BLaER1 treated with 17β-estradiol and CSF1 and Interleukin-3, amounts not matched to agents 10 nM and 100 nM (cell line): ENCODE measurements around the gene STK32B.

ENCODE experiments used
- H3K27ac ChIP-seq, 11 experiments: shearing (Covaris generic); formaldehyde crosslinking; 2 replicates each; pipeline ENCODE4 v1.8.1; 2022
- H3K27me3 ChIP-seq, 11 experiments: shearing (Covaris generic); formaldehyde crosslinking; 2 replicates each; pipeline ENCODE4 v1.8.1; 2022
- H3K36me3 ChIP-seq, 11 experiments: shearing (Covaris generic); formaldehyde crosslinking; 2 replicates each; pipeline ENCODE4 v1.8.1; 2022
- H3K4me1 ChIP-seq, 10 experiments: shearing (Covaris generic); formaldehyde crosslinking; 2 replicates each; pipeline ENCODE4 v1.8.1; 2022
- H3K4me2 ChIP-seq, 11 experiments: shearing (Covaris generic); formaldehyde crosslinking; 2 replicates each; pipeline ENCODE4 v1.8.1; 2022
- H3K4me3 ChIP-seq, 10 experiments: shearing (Covaris generic); formaldehyde crosslinking; 2 replicates each; pipeline ENCODE4 v1.8.1; 2022
- H3K9ac ChIP-seq, 11 experiments: shearing (Covaris generic); formaldehyde crosslinking; 2 replicates each; pipeline ENCODE4 v1.8.1; 2022
- H3K9me3 ChIP-seq, 11 experiments: shearing (Covaris generic); formaldehyde crosslinking; replicated peaks in 1 of 11; 2 replicates each; pipeline ENCODE4 v1.8.1; 2022
- H4K20me1 ChIP-seq, 11 experiments: shearing (Covaris generic); formaldehyde crosslinking; 2 replicates each; pipeline ENCODE4 v1.8.1; 2022
- Cebpa-rat ChIP-seq, 11 experiments: shearing (Covaris generic); IDR thresholded peaks; 2 replicates each; pipeline ENCODE4 v1.8.1; 2022

The STK32B gene

GRCh38 chr4:5067908-5068307 lies 16.6 kb downstream of the STK32B start:
- no peaks in the 10 kb centered on the region for H3K27me3 ChIP-seq
- H3K9ac ChIP-seq = no peak overlapping the region
- no peak overlapping the region for H3K27ac ChIP-seq
- peaks cover 19 to 46% (median 31%) of the 10 kb centered on the region in 11 experiments for H3K9me3 ChIP-seq
- H3K36me3 ChIP-seq = peaks cover 0 to 9% (median 0%) of the 10 kb centered on the region in 11 experiments; a peak in 2 of 22 replicates
- no peak for TF ChIP-seq Cebpa-rat (IDR thresholded peaks at IDR 0.05)
- H3K4me1 ChIP-seq = peaks cover 0 to 5% (median 0%) of the 10 kb centered on the region in 10 experiments; a peak in 1 of 20 replicates
- H3K4me2 ChIP-seq = no peak overlapping the region
- H4K20me1 ChIP-seq = no peaks in the 10 kb centered on the region
- H3K4me3 ChIP-seq = no peak overlapping the region

GRCh38 chr4:5069901-5070300 lies 18.6 kb downstream of the STK32B start:
- H3K4me3 ChIP-seq = no peak overlapping the region
- no peaks in the 10 kb centered on the region for H3K27me3 ChIP-seq
- no peak overlapping the region for H3K4me2 ChIP-seq
- H3K4me1 ChIP-seq = peaks cover 0 to 5% (median 0%) of the 10 kb centered on the region in 10 experiments; a peak in 1 of 20 replicates
- H3K36me3 ChIP-seq = peaks cover 0 to 9% (median 0%) of the 10 kb centered on the region in 11 experiments; a peak in 2 of 22 replicates
- H3K9ac ChIP-seq = no peak overlapping the region
- H3K27ac ChIP-seq = no peak overlapping the region
- TF ChIP-seq Cebpa-rat (IDR thresholded peaks at IDR 0.05) = no peak
- H3K9me3 ChIP-seq = peaks cover 19 to 46% (median 31%) of the 10 kb centered on the region in 11 experiments
- no peaks in the 10 kb centered on the region for H4K20me1 ChIP-seq

- TF ChIP-seq Cebpa-rat (IDR thresholded peaks at IDR 0.05) = no peak
- H3K9ac ChIP-seq = no peak overlapping the region
- H3K27ac ChIP-seq = no peak overlapping the region
- H3K4me2 ChIP-seq = no peak overlapping the region
- H3K36me3 ChIP-seq = no peaks in the 10 kb centered on the region
- H3K9me3 ChIP-seq = peaks cover 17 to 37% (median 29%) of the 10 kb centered on the region in 11 experiments
- no peaks in the 10 kb centered on the region for H3K4me1 ChIP-seq
- no peaks in the 10 kb centered on the region for H4K20me1 ChIP-seq
- H3K4me3 ChIP-seq = no peak overlapping the region
- no peaks in the 10 kb centered on the region for H3K27me3 ChIP-seq
Measured at GRCh38 chr4:5072948-5073347, 21.7 kb downstream of the STK32B start.

GRCh38 chr4:5078009-5078408 lies 26.7 kb downstream of the STK32B start:
- H3K4me3 ChIP-seq = no peak overlapping the region

GRCh38 chr4:5079581-5079980 lies 28.3 kb downstream of the STK32B start:
- H3K4me2 ChIP-seq = no peak overlapping the region
- no peaks in the 10 kb centered on the region for H3K27me3 ChIP-seq
- H3K36me3 ChIP-seq = peaks cover 0 to 6% (median 0%) of the 10 kb centered on the region in 11 experiments; a peak in 2 of 22 replicates
- no peak overlapping the region for H3K27ac ChIP-seq
- TF ChIP-seq Cebpa-rat (IDR thresholded peaks at IDR 0.05) = no peak
- no peaks in the 10 kb centered on the region for H4K20me1 ChIP-seq
- peaks cover 48 to 72% (median 56%) of the 10 kb centered on the region in 11 experiments for H3K9me3 ChIP-seq
- H3K4me3 ChIP-seq = no peak overlapping the region
- no peak overlapping the region for H3K9ac ChIP-seq
- no peaks in the 10 kb centered on the region for H3K4me1 ChIP-seq

More at GRCh38 chr4:5078009-5078408, 26.7 kb downstream of the STK32B start:
- Histone ChIP-seq H3K9ac (no peak overlapping the region), H3K9me3 (peaks cover 43 to 60% (median 48%) of the 10 kb centered on the region in 11 experiments), H3K36me3 (peaks cover 0 to 6% (median 0%) of the 10 kb centered on the region in 11 experiments; a peak in 1 of 22 replicates), H3K27ac (no peak overlapping the region), H4K20me1 (no peaks in the 10 kb centered on the region), H3K27me3 (no peaks in the 10 kb centered on the region), H3K4me2 (no peak overlapping the region), H3K4me1 (no peaks in the 10 kb centered on the region)
- no peak for TF ChIP-seq Cebpa-rat (IDR thresholded peaks at IDR 0.05)

GRCh38 chr4:5081441-5081999 lies 30.2 kb downstream of the STK32B start:
- peaks cover 0 to 10% (median 3%) of the 10 kb centered on the region in 11 experiments; a peak in 5 of 22 replicates for H3K36me3 ChIP-seq
- H3K9me3 ChIP-seq = peaks cover 60 to 81% (median 68%) of the 10 kb centered on the region in 11 experiments
- H3K4me1 ChIP-seq = peaks cover 0 to 7% (median 0%) of the 10 kb centered on the region in 10 experiments; a peak in 1 of 20 replicates
- H4K20me1 ChIP-seq = no peaks in the 10 kb centered on the region
- H3K27me3 ChIP-seq = no peaks in the 10 kb centered on the region
- no peak overlapping the region; a peak in 1 of 20 replicates for H3K4me3 ChIP-seq
- no peak overlapping the region for H3K4me2 ChIP-seq
- no peak overlapping the region for H3K27ac ChIP-seq
- H3K9ac ChIP-seq = no peak overlapping the region
- no peak for TF ChIP-seq Cebpa-rat (IDR thresholded peaks at IDR 0.05)

- peaks cover 0 to 7% (median 0%) of the 10 kb centered on the region in 10 experiments; a peak in 1 of 20 replicates for H3K4me1 ChIP-seq
Measured at GRCh38 chr4:5082376-5082775, 31.1 kb downstream of the STK32B start.

GRCh38 chr4:5084911-5085475 lies 33.7 kb downstream of the STK32B start:
- Histone ChIP-seq H3K27me3 (no peaks in the 10 kb centered on the region), H3K9ac (no peak overlapping the region), H3K4me3 (no peak overlapping the region), H4K20me1 (no peaks in the 10 kb centered on the region), H3K4me2 (no peak overlapping the region), H3K4me1 (peaks cover 0 to 7% (median 0%) of the 10 kb centered on the region in 10 experiments; a peak in 1 of 20 replicates), H3K36me3 (peaks cover 0 to 11% (median 3%) of the 10 kb centered on the region in 11 experiments; a peak in 5 of 22 replicates), H3K27ac (no peak overlapping the region), H3K9me3 (peaks cover 60 to 89% (median 73%) of the 10 kb centered on the region in 11 experiments)
- TF ChIP-seq Cebpa-rat (IDR thresholded peaks at IDR 0.05) = no peak

More at GRCh38 chr4:5082376-5082775, 31.1 kb downstream of the STK32B start:
- H3K4me3 ChIP-seq = no peak overlapping the region
- H4K20me1 ChIP-seq = no peaks in the 10 kb centered on the region
- TF ChIP-seq Cebpa-rat (IDR thresholded peaks at IDR 0.05) = no peak
- H3K9ac ChIP-seq = no peak overlapping the region
- no peak overlapping the region for H3K4me2 ChIP-seq
- no peaks in the 10 kb centered on the region for H3K27me3 ChIP-seq
- H3K27ac ChIP-seq = no peak overlapping the region
- peaks cover 57 to 87% (median 71%) of the 10 kb centered on the region in 11 experiments for H3K9me3 ChIP-seq
- H3K36me3 ChIP-seq = peaks cover 0 to 11% (median 3%) of the 10 kb centered on the region in 11 experiments; a peak in 5 of 22 replicates

- H3K27ac ChIP-seq = no peak overlapping the region
- TF ChIP-seq Cebpa-rat (IDR thresholded peaks at IDR 0.05) = no peak
- H3K4me2 ChIP-seq = no peak overlapping the region
- no peaks in the 10 kb centered on the region for H3K27me3 ChIP-seq
- H4K20me1 ChIP-seq = no peaks in the 10 kb centered on the region
- H3K4me1 ChIP-seq = peaks cover 0 to 7% (median 0%) of the 10 kb centered on the region in 10 experiments; a peak in 1 of 20 replicates
- H3K9me3 ChIP-seq = peaks cover 56 to 86% (median 63%) of the 10 kb centered on the region in 11 experiments
- H3K36me3 ChIP-seq = peaks cover 0 to 11% (median 3%) of the 10 kb centered on the region in 11 experiments; a peak in 5 of 22 replicates
- H3K9ac ChIP-seq = no peak overlapping the region
- no peak overlapping the region for H3K4me3 ChIP-seq
Measured at GRCh38 chr4:5086535-5086934, 35.3 kb downstream of the STK32B start.
